Urothelium cell line (cell line): ENCODE results near the gene DOCK6.
"Not testable (repeated sequence)": the region's sequence is repeated elsewhere in the genome, so short reads cannot be mapped to it uniquely, and the experiment has no call there.

Experiments used
- DNase-seq: peaks from one replicate; pipeline ENCODE4 v3.0.0; 2011; ENCODE audit warnings: low spot score, mixed read lengths
- FAIRE-seq: peaks from 2 replicates; lab custom pipeline; 2011; peaks lifted over from hg19 to GRCh38; lab: Jason Lieb, UNC

The DOCK6 gene

GRCh38 chr19:11176466-11177193, 85.7 kb downstream of the DOCK6 start:
- no peak for DNase-seq
- FAIRE-seq = no peak

GRCh38 chr19:11175920-11176319, 86.4 kb downstream of the DOCK6 start:
- DNase-seq = no peak
- FAIRE-seq = no peak

GRCh38 chr19:11174336-11174735, 88.0 kb downstream of the DOCK6 start:
- FAIRE-seq = no peak
- DNase-seq = no peak

GRCh38 chr19:11173516-11174155, 88.7 kb downstream of the DOCK6 start:
- no peak for FAIRE-seq
- no peak for DNase-seq

- FAIRE-seq (no peak), DNase-seq (no peak)
Measured at GRCh38 chr19:11172576-11172975, 89.7 kb downstream of the DOCK6 start.

GRCh38 chr19:11171144-11171543, 91.2 kb downstream of the DOCK6 start:
- no peak for DNase-seq
- FAIRE-seq = no peak

GRCh38 chr19:11169896-11170678, 92.2 kb downstream of the DOCK6 start:
- DNase-seq (no peak), FAIRE-seq (no peak)

GRCh38 chr19:11168568-11168967, 93.8 kb downstream of the DOCK6 start:
- DNase-seq (peak; percentile 47), FAIRE-seq (no peak)

GRCh38 chr19:11166281-11167142, 95.8 kb downstream of the DOCK6 start:
- FAIRE-seq (no peak), DNase-seq (no peak)

- FAIRE-seq (no peak), DNase-seq (no peak)
Measured at GRCh38 chr19:11165486-11166030, 96.8 kb downstream of the DOCK6 start.

- no peak for FAIRE-seq
Measured at GRCh38 chr19:11164879-11165406, 97.4 kb downstream of the DOCK6 start.

GRCh38 chr19:11164296-11164695, 98.0 kb downstream of the DOCK6 start:
- FAIRE-seq = no peak
- no peak for DNase-seq

More at GRCh38 chr19:11164879-11165406, 97.4 kb downstream of the DOCK6 start:
- DNase-seq = no peak

- not testable (repeated sequence) for FAIRE-seq, DNase-seq
Measured at GRCh38 chr19:11160440-11160768, 101.9 kb downstream of the DOCK6 start.

- no peak for DNase-seq
- FAIRE-seq = no peak
Measured at GRCh38 chr19:11159598-11160439, 102.5 kb downstream of the DOCK6 start.

- no peak for FAIRE-seq
- DNase-seq = peak; percentile 98
Measured at GRCh38 chr19:11155373-11156120, 106.8 kb downstream of the DOCK6 start, which contains the start of gene SPC24. SPC24 (minus strand) TSS chr19:11155782; CDS start chr19:11155776, 6 bp downstream.

GRCh38 chr19:11154683-11155047, 107.7 kb downstream of the DOCK6 start:
- no peak for FAIRE-seq
- no peak for DNase-seq

- DNase-seq = no peak
- FAIRE-seq = no peak
Measured at GRCh38 chr19:11152318-11153062, 109.8 kb downstream of the DOCK6 start.

GRCh38 chr19:11151181-11151580, 111.1 kb downstream of the DOCK6 start:
- FAIRE-seq (no peak), DNase-seq (no peak)
